Pancreas (tissue), 10 donors: ENCODE measurements around the gene IL6ST. TPM values are rescaled to one million over a fixed set of nuclear protein-coding genes. Genes with fewer than 3 reads are reported as not detected.
"Not testable (repeated sequence)": the region's sequence is repeated elsewhere in the genome, so short reads cannot be mapped to it uniquely, and the experiment has no call there.

Experiments used
- ATAC-seq, 4 donors: fragments of 200-7000 bp; cut with Tn5 transposase; one replicate each; pipeline versions ENCODE4 v1.8.0 to v1.9.1; 2020; ENCODE audit warnings: mild to moderate bottlenecking in 4 of 4, moderate library complexity in 4 of 4
- DNase-seq, 6 donors: peaks; one replicate each; pipeline ENCODE4 v3.0.0-alpha.2; 2020
- FAIRE-seq: peaks from 2 replicates; lab custom pipeline; 2012; peaks lifted over from hg19 to GRCh38; lab: Jason Lieb, UNC
- H3K27ac ChIP-seq, 4 donors: fragments of 200-600 bp; sonication (generic); 1 replicate in 3 of 4; 2 replicates in 1 of 4; pipeline versions ENCODE4 v1.5.0 to v1.8.0; 2020
- H3K27me3 ChIP-seq, 4 donors: fragments of 200-600 bp; one replicate each; pipeline ENCODE4 v1.8.0; 2021
- H3K36me3 ChIP-seq, 3 donors: fragments of 200-600 bp; sonication (generic) in 1 of 3; one replicate each; pipeline versions ENCODE4 v1.5.0 to v1.8.0; 2020 to 2021
- H3K4me1 ChIP-seq, 3 donors: fragments of 200-600 bp; one replicate each; pipeline ENCODE4 v1.8.0; 2021
- H3K4me3 ChIP-seq, 4 donors: fragments of 200-600 bp; sonication (generic) in 2 of 4; one replicate each; pipeline versions ENCODE4 v1.5.0 to v1.8.0; 2020 to 2021
- H3K9me3 ChIP-seq, 4 donors: fragments of 200-600 bp; one replicate each; pipeline ENCODE4 v1.8.0; 2021
- CTCF ChIP-seq, 4 donors: fragments of 200-600 bp; sonication (generic) in 3 of 4; IDR thresholded peaks; one replicate each; pipeline versions ENCODE4 v1.5.0 to v1.8.0; 2021; ENCODE audit warnings: antibody characterized with exemption in 4 of 4
- whole genome bisulfite sequencing, 2 donors: extraction: QIAGEN DNeasy Blood & Tissue Kit; methylation state at CpG; one replicate each; pipeline ENCODE4 v1.1.7; 2013; 5-methylcytosine and 5-hydroxymethylcytosine counted together
- intact Hi-C, 3 donors: fragments of 100-400 bp; cut with DNase I; formaldehyde crosslinking; loops; one replicate each; pipeline versions ENCODE4 v1.11.1 to v1.14.2; 2022
- polyA plus RNA-seq, 2 donors: library from polyadenylated mRNA; stranded (reverse); fragments of 200-250 nt; gene quantifications; one replicate each; pipeline ENCODE4 v1.2.3, GENCODE V29; 2013
- total RNA-seq, 6 donors: library from RNA; stranded (reverse); fragmentation: NEBNext Ultra II Directional in 4 of 6; extraction: Animal tissue kit (Norgen Biotek cat#: 25700) in 4 of 6; gene quantifications; one replicate each; pipeline versions ENCODE4 v1.2.1 to v1.2.4, GENCODE V29; 2021 to 2023
- donor health status: healthy with polysubstance abuse.
- donor health status: DM: no; HTN: no; CAD: no; lungs with moderate emphysema.
- donor health status: DM: no; HTN: no; CAD: no.
- donor health status: control.
- donor health status: control.
- donor health status: Bipolar disorder and iron deficiency.
- donor health status: DM: yes; HTN: yes; CAD: no.
- donor health status: DM: no; HTN: no; CAD: no.
- donor health status: DM: no; HTN: no; CAD: no.
- donor health status: DM: yes; HTN: yes; CAD: no.

The IL6ST gene
- total RNA-seq (100 to 1,000 TPM in 2 of 6 donors, 10 to 100 TPM in 4; 46.6 to 165 (median 74.3) TPM), polyA plus RNA-seq (10 to 100 TPM; 14.5 to 21.1 TPM)

GRCh38 chr5:55994495-55994997, at the start of gene IL6ST:
IL6ST (minus strand) TSS chr5:55994963; CDS start chr5:55976278, 18,685 bp downstream.
- intact Hi-C loops: no loop called here
- TF ChIP-seq CTCF (IDR thresholded peaks at IDR 0.05): no peak
- 0% methylated on average over 35 to 48 of the region's 48 CpGs for WGBS, 2 donors
- ATAC-seq (peak; percentile 46 to 64 (median 56)), DNase-seq (peak in 2 of 6 donors; percentile 72 to 76), FAIRE-seq (no peak)
- Histone ChIP-seq H3K4me1 (peaks cover 6 to 20% (median 14%) of the 10 kb centered on the region in 3 donors), H3K9me3 (no peaks in the 10 kb centered on the region), H3K4me3 (peak within 1 kb of the TSS; percentile 71 to 93 (median 78)), H3K27ac (peak within 1 kb of the TSS; percentile 98 to 100 (median 99)), H3K27me3 (no peaks in the 10 kb centered on the region), H3K36me3 (no peaks in the 10 kb centered on the region)

- no peak for FAIRE-seq
- Histone ChIP-seq H3K36me3 (no peaks in the 10 kb centered on the region), H3K9me3 (no peaks in the 10 kb centered on the region), H3K27ac (no peak overlapping the region), H3K4me3 (no peak overlapping the region), H3K4me1 (peaks cover 0 to 14% (median 0%) of the 10 kb centered on the region in 3 donors), H3K27me3 (no peaks in the 10 kb centered on the region)
- TF ChIP-seq CTCF (IDR thresholded peaks at IDR 0.05): no peak
- intact Hi-C loops: no loop called here
- no peak for DNase-seq
- ATAC-seq: peak in 1 of 4 donors; percentile 54
- WGBS, 2 donors: 43 to 61% methylated on average over 2 of the region's 2 CpGs
Measured at GRCh38 chr5:56039985-56040384, 45.2 kb upstream of the IL6ST start.

- intact Hi-C loops, ATAC-seq, H3K27ac ChIP-seq, H3K36me3 ChIP-seq, FAIRE-seq, H3K9me3 ChIP-seq, DNase-seq, H3K4me3 ChIP-seq, H3K4me1 ChIP-seq, H3K27me3 ChIP-seq: not testable (repeated sequence)
- 73 to 76% methylated on average over 4 of the region's 6 CpGs for WGBS, 2 donors
Measured at GRCh38 chr5:56038206-56038605, 43.4 kb upstream of the IL6ST start.

- Histone ChIP-seq H3K4me1 (no peaks in the 10 kb centered on the region), H3K36me3 (no peaks in the 10 kb centered on the region), H3K9me3 (no peaks in the 10 kb centered on the region), H3K4me3 (no peak overlapping the region), H3K27ac (no peak overlapping the region), H3K27me3 (no peaks in the 10 kb centered on the region)
- DNase-seq (no peak), FAIRE-seq (no peak), ATAC-seq (peak in 2 of 4 donors; percentile 44 to 76)
- TF ChIP-seq CTCF (IDR thresholded peaks at IDR 0.05): no peak
- WGBS, 2 donors: 65 to 75% methylated on average over 4 of the region's 4 CpGs
- intact Hi-C loops: no loop called here
Measured at GRCh38 chr5:56037531-56038010, 42.8 kb upstream of the IL6ST start.

GRCh38 chr5:56035394-56035793, 40.6 kb upstream of the IL6ST start:
- FAIRE-seq, DNase-seq: not testable (repeated sequence)

GRCh38 chr5:56029871-56030630, 35.3 kb upstream of the IL6ST start:
- H3K4me3 ChIP-seq, FAIRE-seq, H3K9me3 ChIP-seq, intact Hi-C loops, DNase-seq, H3K36me3 ChIP-seq, H3K27me3 ChIP-seq: not testable (repeated sequence)
- ATAC-seq: peak in 3 of 4 donors; percentile 44 to 70 (median 55)
- 86 to 92% methylated on average over 7 of the region's 7 CpGs for WGBS, 2 donors
- Histone ChIP-seq H3K27ac (peak overlapping the region in 2 of 4 donors; percentile 50 to 57), H3K4me1 (peaks cover 1 to 14% (median 5%) of the 10 kb centered on the region in 3 donors)

More at GRCh38 chr5:56035394-56035793, 40.6 kb upstream of the IL6ST start:
- H3K27ac ChIP-seq, H3K36me3 ChIP-seq, H3K4me1 ChIP-seq, H3K4me3 ChIP-seq, H3K9me3 ChIP-seq, intact Hi-C loops, H3K27me3 ChIP-seq, ATAC-seq: not testable (repeated sequence)
- 96 to 97% methylated on average over 12 to 15 of the region's 21 CpGs for WGBS, 2 donors
